ENCODE results near the gene ANKRD17. TPM values are rescaled to one million over a fixed set of nuclear protein-coding genes. Genes with fewer than 3 reads are reported as not detected.

Gene ANKRD17
- total and polyA plus RNA-seq, 2 of the 4 experiments (the other 2 are of a cell fraction): 28.5 to 75.3 TPM

DNA sequence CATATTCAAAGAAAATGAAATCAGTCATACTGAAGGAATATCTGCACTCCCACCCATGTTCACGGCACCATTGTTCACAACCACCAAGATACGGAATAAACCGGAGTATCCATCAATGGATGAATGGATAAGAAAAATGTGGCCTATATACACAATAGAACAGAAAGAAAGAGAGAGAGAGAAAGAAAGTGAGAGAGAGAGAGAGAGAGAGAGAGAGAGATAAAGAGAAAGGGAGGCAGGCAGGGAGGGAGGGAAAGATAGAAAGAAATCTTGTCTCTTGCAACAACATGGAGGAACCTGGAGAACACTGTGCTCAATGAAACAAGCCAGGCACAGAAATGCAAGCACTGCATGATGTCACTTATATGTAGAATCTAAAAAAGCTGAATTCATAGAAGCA is 52.4 kb downstream of the ANKRD17 start:
- in situ Hi-C loops (cut with MboI; ENCODE audit: low sequenced_read_pairs) (no loop called here), dilution Hi-C loops (cut with HindIII; ENCODE audit: low sequenced_read_pairs, unreplicated experiment) (no loop called here), intact Hi-C loops (cut with micrococcal nuclease) (no loop called here)
- no peak overlapping the region for H3K4me2 ChIP-seq (ENCODE audit: low read depth, low read length)
- H2AK9ac ChIP-seq (replicated peaks; ENCODE audit: low read depth, low read length, poor library complexity): no peak overlapping the region
- no peak overlapping the region for H4K91ac ChIP-seq (ENCODE audit: insufficient read depth, low read depth, low read length)
- no peak overlapping the region for H3K4ac ChIP-seq (ENCODE audit: low read depth, low read length)
- H3K4me3 ChIP-seq (ENCODE audit: insufficient read depth, low read depth, low read length): no peak overlapping the region
- peaks cover 5% of the 10 kb centered on the region; the same call in 1 of the 2 replicates for H3K9me3 ChIP-seq (ENCODE audit: control insufficient read depth, insufficient read depth, low read length)
- H2AFZ ChIP-seq (replicated peaks; ENCODE audit: low read length, poor library complexity): no peak overlapping the region
- H3K14ac ChIP-seq (replicated peaks; ENCODE audit: low read depth, low read length): no peak overlapping the region
- ATAC-seq (ENCODE audit: low read depth) (no peak), DNase-seq (no peak)
- no peak overlapping the region for H2BK15ac ChIP-seq (ENCODE audit: low read depth, low read length)
- H3K56ac ChIP-seq (ENCODE audit: extremely low read depth, insufficient read depth, low read length): no peak overlapping the region
- H4K8ac ChIP-seq (ENCODE audit: low read depth in 2 of 2, low read length in 2 of 2): no peak overlapping the region
- H3K36me3 ChIP-seq (ENCODE audit: control insufficient read depth, insufficient read depth, low read length): no peaks in the 10 kb centered on the region
- peaks cover 43% of the 10 kb centered on the region for H4K20me1 ChIP-seq (ENCODE audit: insufficient read depth, low read length)
- H3K23ac ChIP-seq (ENCODE audit: low read depth, low read length): no peak overlapping the region; the same call in 1 of the 2 replicates
- WGBS, 2 experiments (ENCODE audit: extremely low coverage in 2 of 2, insufficient read length in 1 of 2): no CpG with 5 or more reads among the region's 3 CpGs
- H3K79me1 ChIP-seq (ENCODE audit: low read depth in 1 of 2, low read length in 2 of 2): peaks cover 19 to 40% of the 10 kb centered on the region in 2 experiments
- H2BK5ac ChIP-seq (ENCODE audit: low read depth, low read length, poor library complexity, severe bottlenecking): no peak overlapping the region
- no peak overlapping the region for H3K9ac ChIP-seq (ENCODE audit: low read depth, low read length)
- H3K27me3 ChIP-seq (ENCODE audit: control insufficient read depth, insufficient read depth, low read length): no peaks in the 10 kb centered on the region
- POLR2A ChIA-PET (ENCODE audit: unreplicated experiment): no interaction called here
- H3K27ac ChIP-seq (ENCODE audit: insufficient read depth, low read length): no peak overlapping the region
- H3K9me1 ChIP-seq (ENCODE audit: insufficient read depth, low read length): no peaks in the 10 kb centered on the region
- H2BK20ac ChIP-seq (ENCODE audit: low read depth, low read length): no peak overlapping the region
- BruUV-seq (replicated peaks): no TSS peak
- peaks cover 4% of the 10 kb centered on the region; the same call in 1 of the 2 replicates for H3K4me1 ChIP-seq (ENCODE audit: control insufficient read depth, insufficient read depth, low read length)
- no peak overlapping the region; the same call in 1 of the 2 replicates for H2AK5ac ChIP-seq (ENCODE audit: low read depth, low read length)
- CTCF ChIA-PET: interaction anchor here (0.6 kb wide), 1 partner anchor 49 kb away, joined by 4 read pairs; no protein-coding TSS in a partner anchor
- no peak overlapping the region for H3K18ac ChIP-seq (ENCODE audit: low read depth, low read length)
- TF ChIP-seq MXI1 (IDR thresholded peaks at IDR 0.05; ENCODE audit: borderline replicate concordance, low read depth, low read length): no peak
- no peak for TF ChIP-seq BHLHE40 (IDR thresholded peaks at IDR 0.05; ENCODE audit: low read depth, low read length)
- no peak overlapping the region for H4K5ac ChIP-seq (ENCODE audit: low read depth, low read length)
- no peak overlapping the region for H2BK120ac ChIP-seq (ENCODE audit: low read depth, low read length)

All from IMR-90 (cell line).